Kidney (tissue), 14 donors: ENCODE measurements around the gene TCN2. TPM values are rescaled to one million over a fixed set of nuclear protein-coding genes. Genes with fewer than 3 reads are reported as not detected.
A peak's percentile ranks its signal among the peaks of the same experiment; 100 is the strongest.

Experiments used
- DNase-seq, 5 donors: peaks; one replicate each; pipeline ENCODE4 v3.0.0-alpha.2; 2013 to 2020
- FAIRE-seq: peaks from 2 replicates; lab custom pipeline; 2012; peaks lifted over from hg19 to GRCh38; lab: Jason Lieb, UNC
- H3K27ac ChIP-seq, 2 donors: one replicate each; pipeline ENCODE4 v1.7.0; 2013; ENCODE audit warnings: low read depth in 2 of 2, low read length in 2 of 2, inconsistent platforms in 1 of 2
- H3K27me3 ChIP-seq: one replicate; pipeline ENCODE4 v1.7.1; 2013; ENCODE audit warnings: low read length, inconsistent platforms; ENCODE audit not compliant: control insufficient read depth, insufficient read depth
- H3K36me3 ChIP-seq, 3 donors: one replicate each; pipeline versions ENCODE4 v1.7.0 to v1.7.1; 2013; ENCODE audit warnings: low read length in 3 of 3, control low read depth in 1 of 3, inconsistent platforms in 1 of 3; ENCODE audit not compliant: insufficient read depth in 3 of 3, control insufficient read depth in 2 of 3
- H3K4me1 ChIP-seq, 3 donors: one replicate each; pipeline versions ENCODE4 v1.7.0 to v1.7.1; 2013; ENCODE audit warnings: low read length in 3 of 3, inconsistent platforms in 1 of 3, low read depth in 1 of 3; ENCODE audit not compliant: control insufficient read depth in 2 of 3, insufficient read depth in 2 of 3
- H3K4me3 ChIP-seq, 3 donors: one replicate each; pipeline versions ENCODE4 v1.7.0 to v1.8.1; 2013; ENCODE audit warnings: low read length in 3 of 3, control low read depth in 1 of 3, inconsistent platforms in 1 of 3
- H3K9ac ChIP-seq, 3 donors: one replicate each; pipeline versions ENCODE4 v1.7.0 to v1.7.1; 2013; ENCODE audit warnings: low read length in 3 of 3, control low read depth in 1 of 3, inconsistent platforms in 1 of 3
- H3K9me3 ChIP-seq, 3 donors: one replicate each; pipeline versions ENCODE4 v1.7.0 to v1.7.1; 2013; ENCODE audit warnings: low read length in 3 of 3, control low read depth in 1 of 3, inconsistent platforms in 1 of 3; ENCODE audit not compliant: control insufficient read depth in 2 of 3, insufficient read depth in 1 of 3
- intact Hi-C: fragments of 100-400 bp; cut with DNase I; formaldehyde crosslinking; loops from one replicate; pipeline ENCODE4 v1.11.1; 2022
- polyA plus RNA-seq: library from polyadenylated mRNA; stranded (reverse); fragments of 350-450 nt; fragmentation: Illumina TruSeq; extraction: RNeasy Lipid Tissue Mini Kit (QIAGEN cat#74804); gene quantifications from one replicate; pipeline ENCODE4 v1.2.3, GENCODE V29; 2014; ENCODE audit warnings: low read depth, low replicate concordance; ENCODE audit not compliant: insufficient read depth
- total RNA-seq: library from RNA; stranded (reverse); fragmentation: NEBNext Ultra II Directional; extraction: Animal tissue kit (Norgen Biotek cat#: 25700); gene quantifications from one replicate; pipeline ENCODE4 v1.2.1, GENCODE V29; 2021
- TF ChIP-seq, protein P1 (sequence below): IDR thresholded peaks from 3 replicates; pipeline ENCODE4 v1.5.1; 2012; ENCODE audit warnings: mild to moderate bottlenecking, moderate library complexity, borderline replicate concordance; ENCODE audit not compliant: insufficient read depth; ENCODE audit errors: extremely low read depth
- donor health status: control.
- donor health status: control.
- donor health status: control.
- donor health status: control.
- donor health status: control.
- donor health status: DM: yes; HTN: yes; CAD: no.
- donor health status: Normal renal cell carcinoma (clear cell type).

TCN2 gene
- total and polyA plus RNA-seq, 2 donors from 2014 or later, result 71.3 to 174 TPM

DNA sequence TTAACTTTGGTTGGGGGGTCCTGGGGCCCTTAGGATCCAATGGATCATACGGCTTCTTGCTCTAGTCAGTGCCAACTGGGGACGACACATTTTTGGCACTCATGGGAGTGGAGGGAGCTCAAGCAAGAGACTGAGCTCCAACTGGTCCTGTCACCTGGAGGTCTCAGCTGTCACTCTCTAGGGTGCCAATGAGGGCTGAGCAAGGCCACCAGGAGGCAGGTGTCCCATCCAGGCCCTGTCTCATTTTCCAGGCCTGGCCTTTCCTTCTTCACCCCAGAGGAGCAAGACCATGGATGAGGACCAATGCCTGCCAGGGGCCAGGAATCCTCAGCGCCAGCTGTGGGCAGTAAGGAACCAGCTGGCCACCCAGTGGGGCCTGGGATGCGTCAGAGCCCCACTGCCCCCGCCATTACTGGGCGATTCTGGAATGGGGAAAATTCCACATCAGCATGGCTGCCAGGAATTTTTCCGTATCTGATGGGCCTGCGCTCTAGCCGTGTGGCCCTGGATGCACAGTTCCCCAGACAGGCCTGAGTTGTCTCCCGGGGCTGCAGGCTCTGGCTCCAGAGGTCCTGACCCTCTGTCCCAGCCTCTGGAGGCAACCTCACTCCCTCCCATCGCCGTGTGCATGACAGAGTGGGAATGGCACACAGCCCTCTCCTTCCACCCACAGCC lies 31.8 kb upstream of the TCN2 start:
- Histone ChIP-seq H3K27me3 (no peaks in the 10 kb centered on the region), H3K4me1 (peaks cover 0 to 36% (median 10%) of the 10 kb centered on the region in 3 donors), H3K36me3 (peaks cover 0 to 31% (median 23%) of the 10 kb centered on the region in 3 donors), H3K27ac (peak overlapping the region in 1 of 2 donors; percentile 75), H3K4me3 (no peak overlapping the region), H3K9me3 (no peaks in the 10 kb centered on the region), H3K9ac (no peak overlapping the region)
- TF ChIP-seq, protein P1, sequence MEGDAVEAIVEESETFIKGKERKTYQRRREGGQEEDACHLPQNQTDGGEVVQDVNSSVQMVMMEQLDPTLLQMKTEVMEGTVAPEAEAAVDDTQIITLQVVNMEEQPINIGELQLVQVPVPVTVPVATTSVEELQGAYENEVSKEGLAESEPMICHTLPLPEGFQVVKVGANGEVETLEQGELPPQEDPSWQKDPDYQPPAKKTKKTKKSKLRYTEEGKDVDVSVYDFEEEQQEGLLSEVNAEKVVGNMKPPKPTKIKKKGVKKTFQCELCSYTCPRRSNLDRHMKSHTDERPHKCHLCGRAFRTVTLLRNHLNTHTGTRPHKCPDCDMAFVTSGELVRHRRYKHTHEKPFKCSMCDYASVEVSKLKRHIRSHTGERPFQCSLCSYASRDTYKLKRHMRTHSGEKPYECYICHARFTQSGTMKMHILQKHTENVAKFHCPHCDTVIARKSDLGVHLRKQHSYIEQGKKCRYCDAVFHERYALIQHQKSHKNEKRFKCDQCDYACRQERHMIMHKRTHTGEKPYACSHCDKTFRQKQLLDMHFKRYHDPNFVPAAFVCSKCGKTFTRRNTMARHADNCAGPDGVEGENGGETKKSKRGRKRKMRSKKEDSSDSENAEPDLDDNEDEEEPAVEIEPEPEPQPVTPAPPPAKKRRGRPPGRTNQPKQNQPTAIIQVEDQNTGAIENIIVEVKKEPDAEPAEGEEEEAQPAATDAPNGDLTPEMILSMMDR, result no peak
- peak in 2 of 5 donors; percentile 18 to 27 for DNase-seq
- no peak for FAIRE-seq
- intact Hi-C loops, result no loop called here

DNA sequence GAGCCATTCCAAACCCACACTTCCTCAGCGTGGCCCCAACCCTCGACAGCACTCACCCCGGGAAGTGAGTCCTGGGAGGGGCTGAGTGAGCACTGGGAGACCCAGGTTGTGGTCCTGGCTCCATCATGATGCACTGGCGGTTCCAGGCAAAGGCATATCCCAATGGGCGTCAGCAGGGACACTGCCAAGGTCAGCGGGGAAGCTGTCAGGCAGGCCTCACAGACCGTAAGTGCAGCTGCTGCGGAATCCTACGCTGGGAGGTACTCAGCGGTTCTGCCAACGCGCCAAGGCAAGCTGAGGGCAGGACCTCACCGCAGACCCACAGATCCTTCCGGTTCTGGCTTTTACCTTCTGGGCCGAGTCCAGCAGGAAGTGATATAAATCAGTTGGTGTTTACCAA lies 31.1 kb upstream of the TCN2 start:
- peaks cover 0 to 35% (median 10%) of the 10 kb centered on the region in 3 donors for H3K4me1 ChIP-seq
- no peaks in the 10 kb centered on the region for H3K9me3 ChIP-seq
- intact Hi-C loops, result no loop called here
- TF ChIP-seq, protein P1, result no peak
- H3K9ac ChIP-seq, result no peak overlapping the region
- H3K36me3 ChIP-seq, result peaks cover 0 to 38% (median 26%) of the 10 kb centered on the region in 3 donors
- no peak overlapping the region for H3K4me3 ChIP-seq
- DNase-seq, result no peak
- no peak for FAIRE-seq
- H3K27ac ChIP-seq, result peak overlapping the region in 1 of 2 donors; percentile 60
- H3K27me3 ChIP-seq, result no peaks in the 10 kb centered on the region

DNA sequence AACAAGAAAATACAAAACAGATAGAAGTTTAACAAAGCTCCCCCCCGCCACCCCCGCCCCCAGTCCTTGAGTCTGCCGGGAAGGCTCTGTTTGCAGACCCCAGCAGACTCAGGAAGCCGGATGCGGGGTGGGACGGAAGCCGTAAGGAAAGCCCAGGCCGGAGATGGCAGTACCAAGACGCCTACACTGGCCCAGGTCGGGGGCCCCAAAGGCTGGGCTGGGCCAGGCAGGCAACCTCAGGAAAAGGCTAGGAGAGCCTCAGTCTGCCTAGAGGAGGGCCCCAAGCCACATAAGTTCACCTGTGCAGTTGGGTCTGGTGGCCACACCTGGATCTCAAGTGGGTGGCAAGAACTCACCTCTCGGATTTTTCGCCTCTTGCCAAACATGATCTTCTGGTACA lies 28.5 kb upstream of the TCN2 start:
- Histone ChIP-seq H3K9ac (no peak overlapping the region), H3K4me3 (no peak overlapping the region), H3K36me3 (peaks cover 0 to 61% (median 34%) of the 10 kb centered on the region in 3 donors), H3K4me1 (peaks cover 0 to 17% (median 2%) of the 10 kb centered on the region in 3 donors), H3K27me3 (no peaks in the 10 kb centered on the region), H3K9me3 (no peaks in the 10 kb centered on the region), H3K27ac (no peak overlapping the region)
- DNase-seq, result no peak
- no peak for FAIRE-seq
- intact Hi-C loops, result no loop called here
- TF ChIP-seq, protein P1, result no peak

DNA sequence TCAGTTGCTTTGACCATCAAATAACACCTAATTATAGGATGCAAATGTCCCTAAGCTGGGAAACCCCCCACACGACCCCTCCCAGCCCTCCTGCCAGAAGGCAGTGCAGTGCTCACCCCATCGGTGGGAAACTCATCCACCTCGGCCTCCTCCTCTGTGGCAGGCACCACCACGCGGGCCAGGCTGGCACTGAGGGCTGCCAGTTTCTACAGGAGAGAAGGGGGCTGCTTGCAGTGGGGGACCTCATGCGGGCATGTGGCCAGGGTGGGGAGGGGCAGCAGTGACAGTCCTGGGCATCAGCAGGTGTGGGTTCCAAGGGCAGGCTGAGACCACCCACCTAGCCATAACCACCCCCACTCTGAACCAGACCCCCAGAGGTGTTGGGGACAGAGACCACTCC lies 26.1 kb upstream of the TCN2 start:
- FAIRE-seq, result no peak

More for the DNA sequence above, 26.1 kb upstream of the TCN2 start:
- Histone ChIP-seq H3K36me3 (peaks cover 2 to 78% (median 50%) of the 10 kb centered on the region in 3 donors), H3K27ac (no peak overlapping the region), H3K9me3 (no peaks in the 10 kb centered on the region), H3K27me3 (no peaks in the 10 kb centered on the region), H3K9ac (no peak overlapping the region), H3K4me1 (peaks cover 0 to 4% (median 0%) of the 10 kb centered on the region in 3 donors), H3K4me3 (no peak overlapping the region)
- TF ChIP-seq, protein P1, result no peak
- DNase-seq, result no peak
- intact Hi-C loops, result no loop called here
